NCI-H2227 treated with DMSO at 0.1 percent for 48 hours (cell line): ENCODE data around the gene APBA2.
"Not testable (repeated sequence)": the region's sequence is repeated elsewhere in the genome, so short reads cannot be mapped to it uniquely, and the experiment has no call there.

ENCODE experiments used
- DNase-seq: peaks from one replicate; lab custom pipeline; 2025; lab: John Stamatoyannopoulos, UW

APBA2 gene

DNA sequence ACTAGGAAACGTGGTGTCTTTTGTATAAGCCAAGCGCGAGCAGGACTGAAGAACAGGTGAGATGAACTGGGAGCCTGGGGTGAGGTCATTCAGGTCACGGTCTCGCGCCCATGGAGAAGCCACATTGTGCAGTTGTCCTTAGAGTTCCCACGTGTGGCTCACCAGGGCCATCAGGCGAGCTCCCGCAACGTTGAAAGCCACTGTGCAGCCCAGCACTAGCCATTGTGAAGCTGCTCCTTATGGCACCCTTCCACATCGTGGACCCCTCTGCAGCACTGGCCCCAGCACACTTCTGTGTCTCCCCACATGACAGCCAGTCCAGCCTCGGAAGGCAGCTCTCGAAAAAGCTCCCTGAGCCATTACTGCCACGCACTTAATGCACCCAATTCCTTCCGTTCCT, 7.6 kb upstream of the APBA2 start:
- no peak for DNase-seq

DNA sequence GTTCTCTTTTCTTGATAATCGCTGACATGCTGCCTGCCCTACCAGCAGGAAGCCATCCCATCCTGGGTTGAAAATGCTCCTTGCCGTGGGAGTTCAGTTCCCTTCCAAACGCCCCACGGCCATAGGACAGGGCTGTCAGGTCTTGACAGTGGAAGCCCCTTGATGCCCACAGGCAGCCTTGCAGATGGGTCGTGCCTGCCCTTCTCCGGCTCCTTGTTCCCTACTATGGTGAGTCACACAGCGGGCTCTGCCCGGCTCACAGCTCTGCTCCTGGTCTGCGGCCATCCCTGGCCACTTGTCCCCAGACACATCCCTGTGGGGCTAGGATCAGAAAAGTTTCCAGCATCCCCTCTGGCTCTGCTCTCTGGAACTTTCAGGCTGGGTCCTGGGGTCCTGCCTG, 6.2 kb upstream of the APBA2 start:
- DNase-seq = no peak

DNA sequence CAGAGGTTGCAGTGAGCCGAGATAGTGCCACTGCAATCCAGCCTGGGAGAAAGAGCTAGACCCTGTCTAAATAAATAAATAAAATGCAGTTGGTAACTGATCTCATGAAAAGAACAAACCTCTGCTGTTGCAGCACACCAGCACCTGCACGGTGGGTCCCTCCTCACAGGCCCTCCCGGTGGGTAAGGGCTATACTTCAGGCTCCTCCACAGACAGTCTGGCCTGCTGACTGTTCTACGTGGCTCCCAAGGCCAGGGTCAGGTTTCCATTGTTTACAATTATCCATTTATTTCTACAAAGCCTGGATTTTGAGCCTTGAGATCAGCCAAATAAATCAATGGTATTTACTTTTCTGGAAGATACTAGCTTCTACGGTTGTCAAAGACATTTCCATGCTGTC, 5.1 kb upstream of the APBA2 start:
- DNase-seq = no peak

DNA sequence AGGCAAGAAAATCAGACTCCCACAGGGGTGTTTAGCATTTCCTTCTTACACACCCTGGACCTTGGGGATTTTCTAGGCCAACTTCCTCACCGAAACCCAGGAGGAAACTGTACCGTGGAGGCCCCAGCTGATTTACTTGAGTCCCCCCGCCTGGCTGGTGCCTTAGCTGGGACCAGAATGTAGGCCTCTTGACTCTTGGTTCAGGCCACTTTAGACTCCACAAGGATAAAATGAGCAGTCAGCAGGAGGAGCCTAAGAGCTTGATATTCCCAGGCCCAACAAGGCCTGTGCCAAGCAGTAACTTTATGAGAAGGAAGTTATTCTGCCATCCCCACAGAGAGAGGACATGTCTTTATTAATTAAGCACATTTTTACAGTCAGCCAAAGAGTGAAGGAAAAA, 4.6 kb upstream of the APBA2 start:
- no peak for DNase-seq

DNA sequence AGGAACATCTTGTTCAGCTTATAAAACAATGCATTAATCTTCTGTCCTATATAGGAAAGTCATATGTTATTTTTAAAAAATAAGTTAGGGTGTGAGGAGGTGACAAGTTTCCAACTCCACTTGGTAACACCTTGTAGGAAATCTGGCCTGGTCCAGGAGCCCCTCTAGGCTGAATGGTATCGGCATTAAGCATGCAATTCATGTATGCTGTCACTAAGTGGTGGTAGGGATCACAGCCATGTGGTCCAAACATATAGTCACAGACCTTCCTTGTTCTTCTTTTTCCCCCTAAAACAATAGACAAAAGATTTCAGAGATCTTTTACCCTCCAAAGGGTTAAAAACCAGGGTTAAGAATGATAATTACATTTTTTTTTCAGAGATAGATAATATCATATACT, 4.2 kb upstream of the APBA2 start:
- DNase-seq = no peak

DNA sequence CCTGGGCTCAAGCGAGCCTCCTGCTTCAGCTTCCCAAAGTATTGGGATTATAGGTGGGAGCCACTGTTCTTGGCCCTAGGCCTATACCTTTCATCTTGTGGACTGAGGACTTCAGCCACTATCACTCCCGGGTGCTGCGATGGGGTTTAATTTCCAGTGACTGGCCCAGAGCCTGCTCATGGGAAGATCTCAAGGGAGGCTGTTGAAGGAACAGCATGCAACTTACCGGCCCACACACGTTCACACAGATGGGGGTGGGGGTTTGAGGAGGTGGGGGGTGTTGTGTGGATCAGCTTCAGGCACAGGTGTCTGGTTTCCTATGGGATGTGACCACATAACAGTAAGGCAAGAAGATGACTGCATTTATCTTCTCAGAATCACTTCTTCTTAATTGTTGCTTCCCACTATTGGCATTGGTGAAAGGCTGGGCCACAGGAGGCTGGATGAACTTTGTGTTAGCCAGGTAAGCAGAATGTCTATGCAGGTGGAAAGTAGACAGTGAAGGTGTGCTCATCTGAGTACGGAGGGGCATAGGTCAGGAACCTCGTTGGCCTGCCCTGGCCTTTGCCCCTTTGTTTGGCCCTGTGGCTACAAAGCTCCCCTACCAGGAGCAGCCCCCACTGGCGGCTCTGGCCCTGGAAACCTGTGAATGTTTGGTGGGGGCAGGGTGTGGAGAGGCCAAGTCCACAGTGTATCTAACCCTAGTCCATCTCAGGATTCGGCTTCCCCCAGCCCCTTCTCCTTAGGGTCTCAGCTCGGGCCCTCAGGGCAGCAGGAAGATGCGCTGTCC, 1.4 kb upstream of the APBA2 start:
- DNase-seq = no peak

DNA sequence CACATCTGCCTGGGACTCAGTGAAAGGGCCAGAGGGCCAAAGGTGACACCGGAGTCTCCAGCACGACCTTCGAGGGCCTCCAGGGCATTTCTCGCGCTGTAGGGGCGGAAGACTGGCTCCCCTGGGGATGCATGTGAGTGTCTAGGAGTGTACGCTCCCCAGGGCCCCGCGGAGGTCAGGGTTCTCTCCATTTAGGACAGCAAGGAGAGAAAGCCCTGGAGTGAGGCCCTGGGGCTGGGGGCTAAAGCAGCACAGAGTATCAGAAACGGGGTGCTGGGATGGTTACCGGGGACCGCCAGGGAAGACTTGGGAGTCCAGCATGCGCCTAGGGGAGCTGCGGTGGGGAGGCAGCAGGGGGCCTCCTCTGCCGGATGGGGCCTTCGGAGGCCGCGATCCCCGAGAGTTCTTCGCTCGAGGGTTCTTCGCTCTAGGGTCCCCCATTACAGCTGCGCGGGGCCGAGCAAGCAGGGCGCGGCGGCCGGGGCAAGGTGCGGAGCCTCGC, 595 bp upstream of the APBA2 start:
- DNase-seq = no peak

DNA sequence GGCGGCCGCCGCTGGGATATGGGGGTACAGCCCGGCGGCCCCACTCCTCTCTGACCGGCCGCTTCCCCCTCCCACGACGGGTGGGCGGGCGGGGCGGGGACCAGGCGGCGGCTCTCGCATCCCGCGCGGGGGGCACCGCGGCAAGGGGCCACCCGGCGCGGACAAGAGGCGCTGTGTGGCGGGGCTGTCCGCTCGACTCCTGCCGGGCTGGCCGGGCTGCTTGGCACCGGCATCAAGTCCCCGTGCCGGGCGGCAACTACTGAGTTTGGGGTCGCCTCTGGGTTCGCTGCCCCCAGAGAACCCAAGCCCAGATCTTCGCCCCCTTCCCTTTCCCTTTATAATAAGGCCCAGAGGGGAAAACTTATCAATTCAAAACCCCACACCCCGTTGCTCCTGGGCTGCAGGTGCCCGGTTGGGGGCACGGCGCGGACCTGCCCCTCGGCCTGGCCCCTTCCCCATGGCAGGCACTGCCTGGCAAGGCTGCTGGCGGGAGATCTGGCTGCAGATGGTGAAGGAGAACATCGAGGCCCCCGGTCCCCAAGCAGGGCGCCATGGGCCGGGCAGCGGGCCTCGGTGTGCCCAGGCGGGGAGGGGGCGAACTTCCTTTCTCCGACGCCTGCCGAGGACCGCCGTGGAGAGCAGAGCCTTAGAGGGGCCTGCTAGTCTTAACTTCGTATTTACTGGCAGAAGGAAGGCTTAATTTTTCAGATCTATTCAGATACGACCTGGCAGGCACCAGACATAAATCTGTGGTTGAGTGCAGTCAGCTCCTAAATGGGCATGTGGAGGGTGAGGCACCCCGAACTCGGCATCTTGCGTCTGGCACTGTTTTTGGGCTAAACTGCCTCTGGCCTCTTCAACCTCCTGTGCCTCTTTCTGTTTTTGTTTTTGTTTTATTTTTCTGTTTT, 911 bp downstream of the APBA2 start:
- DNase-seq = no peak

DNA sequence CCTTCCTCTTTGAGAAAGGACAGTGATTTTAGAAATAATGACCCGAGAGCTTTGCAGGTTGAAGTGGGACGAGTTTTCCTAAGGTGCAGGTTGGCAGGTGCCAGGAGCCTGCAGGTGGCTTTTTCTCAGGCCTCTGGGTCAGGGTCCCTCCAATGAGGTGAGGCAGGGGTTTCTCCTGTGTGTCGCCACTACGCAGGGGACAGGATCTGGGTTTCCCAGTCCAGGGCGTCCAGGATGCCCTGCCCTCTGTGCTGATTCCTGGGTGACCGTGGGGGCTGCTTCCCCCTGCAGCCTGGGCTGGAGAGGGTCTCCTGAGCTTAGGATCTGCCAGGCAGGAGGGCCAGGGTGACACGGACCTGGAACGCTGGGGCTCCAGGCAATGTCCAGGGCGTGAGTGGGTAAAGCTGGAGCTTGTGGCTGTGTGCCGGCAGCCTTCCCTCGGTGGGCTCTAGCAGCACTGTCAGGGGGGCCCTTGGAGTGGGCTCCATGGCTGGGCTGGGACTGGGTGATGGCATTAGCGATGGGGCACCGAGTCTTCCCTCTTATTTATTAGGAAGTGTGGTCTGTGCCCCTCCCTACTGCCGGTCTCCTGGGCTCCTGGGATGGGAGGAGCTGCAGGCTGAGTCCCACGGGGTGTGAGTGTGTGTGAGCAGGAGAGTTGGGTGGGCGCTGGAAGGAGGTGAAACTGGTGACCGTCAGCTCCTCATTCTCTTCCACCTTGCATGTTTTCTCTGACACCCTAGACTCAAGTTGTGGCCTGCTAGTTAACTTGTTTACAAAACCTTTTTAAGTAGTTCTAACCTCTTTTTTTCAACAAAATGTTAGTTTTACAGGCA, 1.8 kb downstream of the APBA2 start:
- DNase-seq = no peak

DNA sequence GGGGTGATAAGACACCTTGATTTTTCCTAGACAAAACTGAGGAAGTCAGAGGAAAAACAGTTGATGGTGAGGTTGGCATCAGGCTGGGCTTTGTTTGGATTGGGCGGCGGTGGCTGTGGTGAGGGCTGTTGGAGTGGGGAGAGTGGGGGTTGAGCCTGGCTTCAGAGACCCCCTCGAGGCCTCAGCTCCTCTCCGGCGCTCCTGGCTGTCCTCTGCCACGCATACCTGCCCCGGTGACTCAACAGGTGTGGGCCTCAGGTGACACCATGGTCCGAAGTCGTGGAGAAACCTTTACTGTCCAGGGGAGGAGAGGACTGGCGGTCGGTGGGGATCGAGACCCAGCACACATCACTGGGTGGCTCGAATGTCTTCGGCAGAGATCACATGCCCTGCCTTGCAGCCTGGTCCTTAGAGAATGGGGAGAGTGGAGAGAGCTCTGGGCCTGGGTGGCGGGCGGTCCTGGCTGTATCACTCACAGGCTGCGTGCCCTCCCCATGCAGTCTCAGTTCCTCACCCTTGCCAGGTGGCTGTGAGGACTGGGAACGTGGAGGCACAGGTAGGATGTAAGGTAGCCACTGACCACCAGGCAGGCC, 2.6 kb downstream of the APBA2 start:
- no peak for DNase-seq

DNA sequence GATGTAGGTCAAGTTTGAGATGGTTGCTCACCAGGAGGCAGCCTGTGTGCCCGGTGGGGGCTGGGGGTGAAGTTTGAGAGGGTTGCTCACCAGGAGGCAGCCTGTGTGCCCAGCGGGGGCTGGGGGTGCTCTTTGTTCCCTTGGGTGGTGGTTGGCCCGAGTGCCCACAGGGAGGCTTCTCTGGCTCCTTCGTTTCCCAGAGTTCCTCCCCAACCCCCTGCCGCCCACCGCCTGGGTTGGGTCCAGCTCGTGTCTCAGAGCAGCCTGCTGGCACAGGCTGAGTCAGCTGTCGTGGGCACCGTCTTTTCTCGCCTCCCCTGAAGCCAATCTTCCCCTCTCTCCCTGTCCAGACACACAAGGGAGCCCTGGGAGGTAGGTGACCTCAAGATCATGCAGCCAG, 3.1 kb downstream of the APBA2 start:
- no peak for DNase-seq

DNA sequence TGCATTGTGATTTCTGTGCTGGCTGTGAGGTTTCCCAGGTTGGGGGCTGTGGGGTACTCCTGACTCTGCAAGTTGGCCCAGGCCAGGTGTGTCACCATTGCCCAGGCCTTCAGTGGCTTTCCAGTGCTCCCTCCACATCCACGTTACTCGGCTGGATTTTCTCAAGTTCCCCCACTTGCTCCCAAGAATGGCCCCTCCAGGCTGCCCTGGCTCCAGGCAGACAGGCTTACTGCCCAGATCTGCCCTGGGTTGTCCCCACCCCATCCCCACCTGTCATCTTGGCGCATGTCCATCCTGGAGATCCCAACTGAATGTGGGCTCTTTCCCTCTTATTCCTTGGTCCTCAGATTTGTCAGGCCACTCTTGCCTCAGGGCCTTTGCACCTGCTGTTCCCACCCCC, 3.6 kb downstream of the APBA2 start:
- DNase-seq = no peak

DNA sequence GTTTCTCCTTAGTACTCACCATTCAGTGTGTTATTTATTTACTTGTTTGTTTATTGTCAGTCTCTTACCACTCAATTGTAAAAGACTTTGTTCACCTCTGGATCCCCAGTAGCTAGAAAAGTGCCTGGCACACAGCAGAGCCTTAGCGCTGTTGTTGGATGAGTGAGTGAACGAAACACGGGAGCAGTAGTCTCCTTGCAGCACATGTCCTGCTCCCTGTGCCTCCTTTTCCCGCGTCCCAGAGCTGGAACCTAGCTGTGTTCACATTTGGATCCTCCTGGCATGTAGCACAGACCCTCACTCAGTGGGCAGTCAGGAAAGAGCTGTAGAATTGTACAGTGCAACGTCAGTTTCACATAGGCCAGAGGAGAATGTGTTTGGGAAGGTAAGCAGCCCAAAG, 4.1 kb downstream of the APBA2 start:
- not testable (repeated sequence) for DNase-seq

DNA sequence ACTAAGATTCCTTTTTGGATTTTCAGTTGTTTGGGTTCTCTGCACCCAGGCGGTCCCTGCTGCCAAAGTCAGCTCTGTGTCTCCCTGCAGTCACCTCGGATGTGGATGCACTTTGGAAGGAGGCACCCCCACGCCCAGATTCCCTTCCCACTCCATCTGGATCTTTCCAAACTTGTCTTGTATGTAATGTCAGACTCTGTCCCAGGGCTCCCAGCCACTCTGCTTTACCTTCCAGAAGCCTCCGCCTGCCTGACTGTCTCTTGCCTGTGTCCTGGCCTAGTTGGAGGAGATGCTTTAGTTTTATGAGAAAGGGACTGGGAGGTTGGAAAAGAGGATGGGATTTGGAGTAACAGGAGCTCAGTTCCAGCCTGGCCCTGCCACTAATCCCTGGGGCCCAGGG, 4.5 kb downstream of the APBA2 start:
- DNase-seq = not testable (repeated sequence)

DNA sequence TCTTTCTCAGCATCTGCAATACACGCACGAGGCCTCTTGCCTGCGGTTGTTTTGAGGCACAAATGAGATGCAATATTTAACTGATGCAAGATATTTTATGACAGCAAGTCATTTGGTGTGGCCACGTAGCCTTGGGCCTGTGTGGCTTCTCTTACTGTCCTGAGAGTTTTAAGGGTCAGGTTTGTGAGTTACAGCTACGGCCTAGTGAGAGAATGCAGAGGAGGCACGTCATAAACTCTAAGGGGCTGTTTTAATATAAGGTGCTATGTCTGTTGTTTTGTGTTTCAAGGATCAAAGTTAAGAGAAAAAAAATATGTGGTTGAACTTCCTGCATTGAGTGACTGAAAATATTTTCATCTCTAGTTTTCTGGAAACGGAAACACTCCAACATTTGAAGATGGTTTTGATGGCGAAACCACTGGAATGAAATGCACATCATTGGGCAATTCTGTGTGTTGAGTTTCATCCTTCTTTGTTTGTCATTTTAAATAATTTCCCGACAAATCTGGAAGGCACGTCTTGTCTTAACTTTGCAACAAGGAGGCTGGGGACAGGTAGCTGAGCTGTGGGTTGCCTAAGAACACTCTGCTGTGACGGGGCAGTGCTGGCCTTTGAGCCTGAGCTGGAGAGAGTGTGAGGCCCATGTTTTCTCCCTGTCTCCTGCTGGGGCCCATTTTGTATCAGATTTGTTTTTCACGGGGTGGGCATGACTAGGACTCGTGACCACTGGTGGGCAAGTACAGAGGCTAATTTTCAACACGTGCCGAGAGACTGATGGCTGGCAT, 5.1 kb downstream of the APBA2 start:
- DNase-seq = no peak

DNA sequence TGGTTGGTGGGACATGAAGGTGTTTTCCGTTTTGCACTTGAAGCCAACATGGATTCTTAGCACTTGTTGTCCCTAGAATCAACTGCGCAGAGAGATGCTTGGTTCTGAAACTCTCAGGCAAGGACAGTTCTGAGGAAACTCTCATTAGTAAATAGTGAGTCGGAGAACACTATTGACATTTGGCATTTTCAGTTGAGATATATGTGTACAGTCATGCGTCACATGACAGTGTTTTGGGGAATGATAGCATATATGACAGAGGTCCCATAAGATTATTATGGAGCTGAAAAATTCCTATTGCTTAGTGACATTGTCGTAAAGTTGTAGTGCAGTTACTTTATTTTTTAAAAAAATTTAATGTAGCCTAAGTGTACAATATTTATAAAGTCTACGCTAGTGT, 5.8 kb downstream of the APBA2 start:
- DNase-seq = no peak

DNA sequence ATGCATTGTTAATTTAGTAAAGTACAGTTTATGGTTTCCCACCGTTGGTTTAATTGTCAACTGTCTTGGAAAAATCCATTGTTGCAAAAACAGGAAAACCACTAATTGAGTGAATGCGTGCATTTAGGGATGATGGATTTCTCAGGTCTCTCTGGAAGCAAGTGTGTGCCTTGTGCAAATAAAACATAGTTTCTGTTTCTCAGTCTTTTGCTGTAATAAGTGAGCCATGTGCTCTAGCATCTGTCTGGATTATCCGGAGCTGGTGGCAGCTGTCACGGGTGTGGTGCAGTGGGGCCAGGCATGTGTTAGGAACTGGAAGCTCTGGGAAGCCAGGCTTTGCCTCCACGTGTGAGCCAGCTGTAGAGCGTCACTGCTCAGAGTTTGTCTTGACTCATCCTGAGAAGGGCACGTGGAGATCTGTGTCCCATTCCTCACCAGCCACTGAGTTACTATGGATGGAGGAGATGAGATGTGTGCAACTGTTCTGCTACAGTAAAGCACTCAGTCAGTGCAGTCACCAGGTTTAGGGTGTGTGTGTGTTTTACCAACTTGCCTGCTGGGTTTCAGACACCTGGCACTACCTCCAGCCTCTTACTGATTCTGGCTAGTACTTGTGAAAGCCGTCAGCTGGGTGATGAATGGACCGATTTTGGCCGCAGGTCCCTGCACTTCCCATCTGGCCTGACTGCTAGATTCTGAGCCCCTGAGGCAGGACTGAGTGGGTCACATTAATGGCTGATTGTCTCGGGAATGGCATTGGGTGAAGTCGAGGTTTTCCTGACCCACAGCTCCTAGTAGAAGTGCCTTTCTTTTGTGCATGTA, 7.2 kb downstream of the APBA2 start:
- no peak for DNase-seq

DNA sequence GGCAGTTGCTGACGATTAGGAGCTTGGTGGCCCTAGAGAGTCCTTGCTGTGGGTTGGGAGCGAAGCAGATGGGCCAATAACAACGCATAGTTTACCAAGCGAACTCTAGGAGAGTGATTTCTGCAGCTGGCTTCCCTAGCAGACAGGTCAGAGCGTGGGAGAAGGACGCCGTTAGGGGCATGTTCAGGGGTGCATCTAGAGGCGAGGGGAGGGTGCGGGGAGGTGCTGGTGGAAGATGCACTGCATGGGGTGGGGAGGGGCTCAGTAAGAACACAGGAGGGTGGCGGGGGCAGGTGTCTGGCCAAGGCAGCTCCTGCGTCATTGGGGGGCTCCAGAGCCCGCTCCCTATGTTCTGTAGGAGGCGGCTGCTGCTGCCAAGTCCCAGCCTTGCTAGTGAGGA, 8.9 kb downstream of the APBA2 start:
- no peak for DNase-seq

DNA sequence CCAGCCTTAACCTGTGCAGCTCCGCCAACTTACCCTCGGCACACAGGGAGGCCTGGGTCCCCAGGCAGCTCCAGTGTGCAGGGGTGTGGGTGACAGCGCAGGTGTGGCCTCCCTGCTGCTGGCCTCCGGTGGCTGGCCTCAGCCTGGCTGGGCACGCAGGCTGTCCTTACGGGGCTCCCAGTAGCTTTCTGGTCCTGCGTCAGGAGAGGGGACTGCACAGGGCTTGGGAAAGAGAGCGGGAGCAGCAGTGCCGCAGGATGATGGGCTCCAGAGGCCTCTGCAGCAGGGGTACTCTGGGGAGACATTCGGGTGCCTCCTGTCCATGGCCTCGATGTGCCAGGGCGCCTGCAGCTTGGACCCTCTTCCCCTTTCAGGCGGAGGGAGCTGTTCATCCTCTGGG, 9.4 kb downstream of the APBA2 start:
- no peak for DNase-seq

DNA sequence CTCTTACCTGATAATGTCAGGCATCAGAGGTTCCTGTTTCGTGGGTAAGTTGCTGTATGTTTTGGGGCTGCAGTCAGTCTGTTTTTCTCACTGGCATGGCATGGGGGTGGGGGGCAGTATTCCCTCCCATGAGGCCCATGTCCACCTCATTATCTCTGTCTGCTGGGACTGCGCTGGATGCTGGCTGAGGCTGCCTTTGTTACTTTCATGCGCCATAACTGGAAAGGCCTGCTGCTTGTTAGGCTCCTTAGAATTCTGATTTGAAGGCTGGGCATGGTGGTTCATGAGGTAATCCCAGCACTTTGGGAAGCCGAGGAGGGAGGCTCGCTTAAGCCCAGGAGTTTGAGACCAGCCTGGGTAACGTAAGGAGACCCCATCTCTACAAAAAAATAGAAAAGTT, 9.8 kb downstream of the APBA2 start:
- DNase-seq = no peak
